ENCODE results near the gene ANO2. TPM values are rescaled to one million over a fixed set of nuclear protein-coding genes. Genes with fewer than 3 reads are reported as not detected.

ANO2 gene
- total RNA-seq, 4 donors from 2014 or later: 1.4 to 3.3 (median 2.7) TPM; not detected in 1

DNA sequence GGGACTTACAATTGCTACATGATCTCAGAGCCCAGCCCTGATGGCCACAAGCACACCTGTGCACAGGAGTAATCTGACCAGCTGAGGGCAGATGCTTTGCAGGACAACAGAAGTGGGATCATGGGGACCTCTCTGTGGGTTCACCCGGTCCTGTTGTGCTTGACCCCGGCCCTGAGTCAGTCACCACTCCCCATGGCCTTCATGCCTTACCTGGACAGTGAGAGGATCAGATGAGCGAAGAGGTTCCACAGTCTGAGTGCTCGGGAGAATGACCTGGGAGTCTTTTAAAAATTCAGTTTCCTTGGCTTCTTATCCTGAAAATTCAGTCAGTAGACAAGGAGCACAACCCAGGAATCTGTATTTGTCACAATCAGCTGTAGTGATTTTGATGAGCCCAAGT is 425.0 kb downstream of the ANO2 start:
- in situ Hi-C loops (cut with MboI; ENCODE audit: low pct_ligation_motif_present in 1 of 4, low pct_unique_long_range_greater_than_20kb in 1 of 4, low sequenced_read_pairs in 3 of 4): no loop called here
- no peaks in the 10 kb centered on the region for H3K36me3 ChIP-seq
- no peak overlapping the region for H3K27ac ChIP-seq
- no peaks in the 10 kb centered on the region for H3K27me3 ChIP-seq
- DNase-seq: no peak
- H3K9me3 ChIP-seq: no peaks in the 10 kb centered on the region
- no peaks in the 10 kb centered on the region for H3K4me1 ChIP-seq
- WGBS, 2 donors (ENCODE audit: low coverage in 1 of 2): 74% methylated on average over 4 of the region's 4 CpGs; no CpG with 5 or more reads in 1 of the 2 donors
- TF ChIP-seq, protein P1, sequence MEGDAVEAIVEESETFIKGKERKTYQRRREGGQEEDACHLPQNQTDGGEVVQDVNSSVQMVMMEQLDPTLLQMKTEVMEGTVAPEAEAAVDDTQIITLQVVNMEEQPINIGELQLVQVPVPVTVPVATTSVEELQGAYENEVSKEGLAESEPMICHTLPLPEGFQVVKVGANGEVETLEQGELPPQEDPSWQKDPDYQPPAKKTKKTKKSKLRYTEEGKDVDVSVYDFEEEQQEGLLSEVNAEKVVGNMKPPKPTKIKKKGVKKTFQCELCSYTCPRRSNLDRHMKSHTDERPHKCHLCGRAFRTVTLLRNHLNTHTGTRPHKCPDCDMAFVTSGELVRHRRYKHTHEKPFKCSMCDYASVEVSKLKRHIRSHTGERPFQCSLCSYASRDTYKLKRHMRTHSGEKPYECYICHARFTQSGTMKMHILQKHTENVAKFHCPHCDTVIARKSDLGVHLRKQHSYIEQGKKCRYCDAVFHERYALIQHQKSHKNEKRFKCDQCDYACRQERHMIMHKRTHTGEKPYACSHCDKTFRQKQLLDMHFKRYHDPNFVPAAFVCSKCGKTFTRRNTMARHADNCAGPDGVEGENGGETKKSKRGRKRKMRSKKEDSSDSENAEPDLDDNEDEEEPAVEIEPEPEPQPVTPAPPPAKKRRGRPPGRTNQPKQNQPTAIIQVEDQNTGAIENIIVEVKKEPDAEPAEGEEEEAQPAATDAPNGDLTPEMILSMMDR (IDR thresholded peaks at IDR 0.05): no peak
- TF ChIP-seq EP300 (IDR thresholded peaks at IDR 0.05; ENCODE audit: low read depth) (no peak), POLR2AphosphoS5 (IDR thresholded peaks at IDR 0.05) (no peak), POLR2A (IDR thresholded peaks at IDR 0.05) (no peak)
- H3K4me3 ChIP-seq: no peak overlapping the region
- intact Hi-C loops (cut with DNase I; ENCODE audit: low total_unique reads): no loop called here

DNA sequence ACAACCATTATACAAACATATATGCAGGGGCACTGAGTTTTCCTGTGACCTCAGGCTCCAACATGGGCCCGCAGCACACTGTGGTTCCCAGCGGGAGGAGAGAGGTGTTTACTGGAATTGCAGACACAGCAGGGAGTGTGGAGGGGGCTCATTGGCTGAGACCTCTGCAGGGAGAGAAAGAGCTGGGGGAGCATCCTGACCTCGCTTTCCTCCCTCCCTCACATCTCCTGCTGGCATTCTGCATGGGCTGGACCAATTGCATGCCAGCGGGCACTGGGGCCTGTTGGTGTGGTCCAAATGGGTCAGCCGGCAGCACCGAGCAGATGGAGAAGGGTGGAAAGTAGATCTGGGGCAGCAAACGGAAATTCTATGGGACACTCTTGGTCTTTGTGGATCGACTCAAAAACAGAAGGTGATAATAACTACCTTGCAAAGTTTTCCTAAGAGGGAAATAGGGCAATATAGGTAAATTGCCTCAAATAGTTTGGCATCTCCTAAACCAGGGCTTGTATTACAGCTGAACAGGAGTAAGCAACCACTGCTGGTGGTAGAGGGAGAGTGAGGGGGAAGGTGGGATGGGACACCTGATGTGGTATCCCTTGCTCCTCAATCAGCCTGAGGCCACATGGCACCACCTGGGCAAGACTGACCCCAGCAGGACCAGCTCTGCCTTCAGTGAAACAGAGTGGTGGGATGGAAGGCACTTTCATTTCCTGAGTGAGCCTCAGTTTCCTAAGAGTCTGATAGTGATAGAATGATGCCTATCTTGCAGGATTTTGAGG is 426.3 kb downstream of the ANO2 start:
- no peaks in the 10 kb centered on the region for H3K27me3 ChIP-seq
- H3K4me1 ChIP-seq: no peaks in the 10 kb centered on the region
- no peaks in the 10 kb centered on the region for H3K36me3 ChIP-seq
- in situ Hi-C loops (cut with MboI; ENCODE audit: low pct_ligation_motif_present in 1 of 4, low pct_unique_long_range_greater_than_20kb in 1 of 4, low sequenced_read_pairs in 3 of 4) (no loop called here), intact Hi-C loops (cut with DNase I; ENCODE audit: low total_unique reads) (no loop called here)
- 86 to 100% methylated on average over 2 to 8 of the region's 8 CpGs for WGBS, 2 donors (ENCODE audit: low coverage in 1 of 2)
- H3K4me3 ChIP-seq: no peak overlapping the region
- no peaks in the 10 kb centered on the region for H3K9me3 ChIP-seq
- TF ChIP-seq EP300 (IDR thresholded peaks at IDR 0.05; ENCODE audit: low read depth) (no peak), POLR2AphosphoS5 (IDR thresholded peaks at IDR 0.05) (no peak), POLR2A (IDR thresholded peaks at IDR 0.05) (no peak)
- TF ChIP-seq, protein P1 (IDR thresholded peaks at IDR 0.05): no peak
- DNase-seq: no peak
- no peak overlapping the region for H3K27ac ChIP-seq

DNA sequence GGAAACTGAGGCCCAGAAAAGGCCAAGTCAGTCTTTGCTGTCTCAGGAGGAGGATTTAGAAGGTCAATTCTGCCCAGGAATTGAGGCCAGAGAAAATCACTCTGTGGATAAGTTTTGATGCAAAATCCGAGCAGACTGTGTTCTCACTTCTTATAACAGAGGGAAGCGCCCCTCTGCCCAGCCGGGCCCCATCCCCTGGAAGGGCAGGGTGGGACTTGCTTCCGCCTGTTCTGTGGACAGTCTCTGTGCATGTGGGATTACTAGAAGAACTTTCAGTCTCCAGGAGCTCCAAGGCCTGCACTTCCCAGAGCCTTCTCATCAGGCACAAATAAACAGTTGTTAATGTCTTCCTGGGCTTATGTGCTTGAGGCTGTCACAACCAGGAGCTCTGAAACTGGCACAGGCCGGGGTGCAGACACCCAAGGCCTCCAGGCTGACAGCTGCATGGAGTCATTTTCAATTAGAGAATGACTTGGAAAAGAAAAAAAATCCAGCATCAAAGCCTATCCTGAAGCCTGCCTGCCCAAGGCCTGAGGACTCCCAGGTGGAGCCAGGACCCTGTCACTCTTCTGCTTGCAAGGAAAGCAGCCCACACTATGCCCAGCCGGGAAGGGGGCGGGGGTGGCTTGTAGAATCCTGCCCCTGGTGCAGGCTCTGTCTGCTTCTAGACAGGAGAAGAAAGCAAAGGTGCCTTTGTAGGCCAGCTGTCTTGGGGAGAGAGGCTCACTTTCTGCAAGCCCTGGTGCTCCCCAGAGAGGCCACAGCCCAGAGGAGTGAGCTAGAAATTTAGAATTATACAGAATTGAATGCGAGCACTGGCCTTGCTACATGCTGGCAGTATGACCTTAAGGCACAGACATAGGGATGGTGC is 428.5 kb downstream of the ANO2 start:
- DNase-seq: no peak
- TF ChIP-seq POLR2A (IDR thresholded peaks at IDR 0.05) (no peak), EP300 (IDR thresholded peaks at IDR 0.05; ENCODE audit: low read depth) (no peak), POLR2AphosphoS5 (IDR thresholded peaks at IDR 0.05) (no peak)
- TF ChIP-seq, protein P1 (IDR thresholded peaks at IDR 0.05): no peak
- H3K36me3 ChIP-seq: no peaks in the 10 kb centered on the region
- no peaks in the 10 kb centered on the region for H3K27me3 ChIP-seq
- no peak overlapping the region for H3K27ac ChIP-seq
- H3K9me3 ChIP-seq: no peaks in the 10 kb centered on the region
- H3K4me1 ChIP-seq: peaks cover 0 to 6% (median 2%) of the 10 kb centered on the region in 4 donors
- in situ Hi-C loops (cut with MboI; ENCODE audit: low pct_ligation_motif_present in 1 of 4, low pct_unique_long_range_greater_than_20kb in 1 of 4, low sequenced_read_pairs in 3 of 4): no loop called here
- 67 to 82% methylated on average over 1 to 8 of the region's 8 CpGs for WGBS, 2 donors (ENCODE audit: low coverage in 1 of 2)
- H3K4me3 ChIP-seq: no peak overlapping the region
- intact Hi-C loops (cut with DNase I; ENCODE audit: low total_unique reads): no loop called here

- H3K4me1 ChIP-seq: peaks cover 0 to 11% (median 3%) of the 10 kb centered on the region in 4 donors
- DNase-seq: no peak
- H3K27me3 ChIP-seq: no peaks in the 10 kb centered on the region
- in situ Hi-C loops (cut with MboI; ENCODE audit: low pct_ligation_motif_present in 1 of 4, low pct_unique_long_range_greater_than_20kb in 1 of 4, low sequenced_read_pairs in 3 of 4) (no loop called here), intact Hi-C loops (cut with DNase I; ENCODE audit: low total_unique reads) (no loop called here)
- no peak overlapping the region for H3K4me3 ChIP-seq
- H3K36me3 ChIP-seq: no peaks in the 10 kb centered on the region
- WGBS, 2 donors (ENCODE audit: low coverage in 1 of 2): 89 to 100% methylated on average over 1 of the region's 1 CpG
- TF ChIP-seq POLR2A (IDR thresholded peaks at IDR 0.05) (no peak), EP300 (IDR thresholded peaks at IDR 0.05; ENCODE audit: low read depth) (no peak), POLR2AphosphoS5 (IDR thresholded peaks at IDR 0.05) (no peak)
- TF ChIP-seq, protein P1 (IDR thresholded peaks at IDR 0.05): no peak
- H3K27ac ChIP-seq: no peak overlapping the region
- no peaks in the 10 kb centered on the region for H3K9me3 ChIP-seq
These were observed 429.6 kb downstream of the ANO2 start for GRCh38 chr12:5515458-5515857.

Measured in transverse colon (tissue), 4 donors.